CD4-positive, CD25-positive, alpha-beta regulatory T cell (primary cell): Measurements from ENCODE around the gene NME5. TPM values are rescaled to one million over a fixed set of nuclear protein-coding genes. Genes with fewer than 3 reads are reported as not detected.

Source experiments
- ATAC-seq, 2 donors: fragments of 150-1000 bp; cut with Tn5 transposase; one replicate each; pipeline ENCODE4 v1.10.0; 2021; ENCODE audit warnings: low read depth in 2 of 2, moderate number of reproducible peaks in 2 of 2, moderate library complexity in 1 of 2
- DNase-seq, 3 donors: peaks; one replicate each; pipeline versions ENCODE4 v3.0.0 to v3.0.0-alpha.2; 2012 to 2022; ENCODE audit warnings: mixed read lengths in 1 of 3
- H3K27ac ChIP-seq: one replicate; pipeline ENCODE4 v1.7.0; 2013; ENCODE audit warnings: mild to moderate bottlenecking, low read length; ENCODE audit not compliant: insufficient read depth, poor library complexity, severe bottlenecking
- H3K27me3 ChIP-seq: one replicate; pipeline ENCODE4 v1.7.0; 2013; ENCODE audit warnings: low read length; ENCODE audit not compliant: control insufficient read depth, insufficient read depth
- H3K36me3 ChIP-seq: one replicate; pipeline ENCODE4 v1.7.0; 2013; ENCODE audit warnings: mild to moderate bottlenecking, low read length, moderate library complexity; ENCODE audit not compliant: control insufficient read depth, insufficient read depth
- H3K4me1 ChIP-seq: 2 replicates; pipeline ENCODE4 v1.7.0; 2013; ENCODE audit warnings: mild to moderate bottlenecking, low read length; ENCODE audit not compliant: insufficient read depth, control insufficient read depth, poor library complexity, severe bottlenecking
- H3K4me3 ChIP-seq: one replicate; pipeline ENCODE4 v1.7.0; 2013; ENCODE audit warnings: low read depth, mild to moderate bottlenecking, low read length, moderate library complexity
- H3K9me3 ChIP-seq, 2 experiments: 1 replicate in 1 of 2; 2 replicates in 1 of 2; pipeline ENCODE4 v1.7.0; 2013; ENCODE audit warnings: low read length in 2 of 2, mild to moderate bottlenecking in 1 of 2, moderate library complexity in 1 of 2; ENCODE audit not compliant: control insufficient read depth in 2 of 2
- H3K27ac Mint-ChIP-seq, 3 donors: one replicate each; pipeline ENCODE4 v1.8.0; 2020 to 2022; ENCODE audit warnings: mild to moderate bottlenecking in 3 of 3, mixed read lengths in 3 of 3, moderate library complexity in 2 of 3
- H3K27me3 Mint-ChIP-seq: one replicate; pipeline ENCODE4 v1.8.0; 2022; ENCODE audit warnings: mild to moderate bottlenecking, mixed read lengths
- H3K36me3 Mint-ChIP-seq: one replicate; pipeline ENCODE4 v1.8.0; 2020; ENCODE audit warnings: mixed read lengths
- H3K4me1 Mint-ChIP-seq, 4 donors: one replicate each; pipeline ENCODE4 v1.8.0; 2020 to 2022; ENCODE audit warnings: mixed read lengths in 4 of 4, mild to moderate bottlenecking in 1 of 4
- H3K4me3 Mint-ChIP-seq, 4 donors: one replicate each; pipeline ENCODE4 v1.8.0; 2020 to 2022; ENCODE audit warnings: mild to moderate bottlenecking in 4 of 4, mixed read lengths in 4 of 4, moderate library complexity in 3 of 4
- H3K9me3 Mint-ChIP-seq, 7 donors: one replicate each; pipeline ENCODE4 v1.8.0; 2020 to 2022; ENCODE audit warnings: mixed read lengths in 7 of 7, mild to moderate bottlenecking in 3 of 7, moderate library complexity in 2 of 7
- polyA plus RNA-seq, 4 donors: library from polyadenylated mRNA; unstranded; fragments of 300-500 nt; fragmentation: Illumina TruSeq; gene quantifications; one replicate each; pipeline ENCODE4 v1.2.3, GENCODE V29; 2021
- total RNA-seq: library from RNA; stranded (reverse); gene quantifications from one replicate; pipeline ENCODE4 v1.2.3, GENCODE V29; 2022

The NME5 gene
- total and polyA plus RNA-seq, 5 donors from 2014 or later, result not detected

GRCh38 chr5:138095100-138095907 lies 43.9 kb downstream of the NME5 start:
- Mint-ChIP-seq H3K27ac (peak overlapping the region in 1 of 3 donors; percentile 61), H3K27me3 (peaks cover 24% of the 10 kb centered on the region), H3K4me1 (peaks cover 0 to 20% (median 2%) of the 10 kb centered on the region in 4 donors), H3K9me3 (no peaks in the 10 kb centered on the region), H3K36me3 (no peaks in the 10 kb centered on the region), H3K4me3 (no peak overlapping the region)
- Histone ChIP-seq H3K9me3 (no peaks in the 10 kb centered on the region), H3K4me1 (no peaks in the 10 kb centered on the region), H3K27me3 (peaks cover 3% of the 10 kb centered on the region), H3K36me3 (no peaks in the 10 kb centered on the region), H3K27ac (no peak overlapping the region), H3K4me3 (no peak overlapping the region)
- ATAC-seq (no peak), DNase-seq (no peak)

- H3K9me3 Mint-ChIP-seq, result no peaks in the 10 kb centered on the region
- no peaks in the 10 kb centered on the region for H3K36me3 Mint-ChIP-seq
- Histone ChIP-seq H3K27me3 (peaks cover 3% of the 10 kb centered on the region), H3K4me1 (no peaks in the 10 kb centered on the region), H3K36me3 (no peaks in the 10 kb centered on the region), H3K9me3 (no peaks in the 10 kb centered on the region), H3K4me3 (no peak overlapping the region), H3K27ac (no peak overlapping the region)
- H3K4me3 Mint-ChIP-seq, result no peak overlapping the region
- peaks cover 34% of the 10 kb centered on the region for H3K27me3 Mint-ChIP-seq
- H3K27ac Mint-ChIP-seq, result peak overlapping the region in 2 of 3 donors; percentile 7 to 33
- ATAC-seq (no peak), DNase-seq (no peak)
- H3K4me1 Mint-ChIP-seq, result peaks cover 0 to 20% (median 2%) of the 10 kb centered on the region in 4 donors
Measured at GRCh38 chr5:138093036-138093435, 46.2 kb downstream of the NME5 start.

DNA sequence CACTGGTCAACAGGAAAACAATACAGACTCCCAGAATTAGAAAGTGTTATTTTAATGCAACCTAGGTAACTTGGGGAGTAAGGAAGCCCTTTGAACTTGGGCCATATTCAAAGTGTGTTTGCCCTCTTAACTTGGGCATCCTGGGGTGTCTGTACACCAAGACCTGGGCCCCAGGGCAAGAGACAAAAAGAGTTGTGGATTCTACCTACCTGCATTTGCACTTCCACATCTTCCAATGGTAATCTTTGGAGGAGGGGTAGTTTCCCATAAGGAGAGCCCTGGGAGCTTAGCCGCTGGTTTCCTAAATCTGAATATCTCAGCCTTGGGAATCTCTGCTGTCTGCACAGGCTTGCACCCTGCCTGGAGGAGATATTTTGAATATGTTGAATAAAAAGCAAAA lies 46.9 kb downstream of the NME5 start:
- H3K27me3 Mint-ChIP-seq, result peaks cover 34% of the 10 kb centered on the region
- no peak for DNase-seq
- Histone ChIP-seq H3K4me3 (no peak overlapping the region), H3K36me3 (no peaks in the 10 kb centered on the region), H3K27me3 (peaks cover 3% of the 10 kb centered on the region), H3K27ac (no peak overlapping the region), H3K9me3 (no peaks in the 10 kb centered on the region), H3K4me1 (no peaks in the 10 kb centered on the region)
- H3K4me3 Mint-ChIP-seq, result no peak overlapping the region
- no peak overlapping the region for H3K27ac Mint-ChIP-seq
- no peak for ATAC-seq
- H3K4me1 Mint-ChIP-seq, result peaks cover 0 to 20% (median 2%) of the 10 kb centered on the region in 4 donors
- H3K9me3 Mint-ChIP-seq, result no peaks in the 10 kb centered on the region
- H3K36me3 Mint-ChIP-seq, result no peaks in the 10 kb centered on the region

- no peak overlapping the region for H3K4me3 ChIP-seq
- no peaks in the 10 kb centered on the region for H3K36me3 ChIP-seq
- no peak overlapping the region for H3K27ac ChIP-seq
- Mint-ChIP-seq H3K9me3 (no peaks in the 10 kb centered on the region), H3K27me3 (peaks cover 34% of the 10 kb centered on the region), H3K4me3 (no peak overlapping the region), H3K4me1 (peaks cover 0 to 20% (median 2%) of the 10 kb centered on the region in 4 donors), H3K27ac (no peak overlapping the region), H3K36me3 (no peaks in the 10 kb centered on the region)
- DNase-seq (no peak), ATAC-seq (no peak)
- no peaks in the 10 kb centered on the region for H3K9me3 ChIP-seq
- no peaks in the 10 kb centered on the region for H3K4me1 ChIP-seq
- H3K27me3 ChIP-seq, result peaks cover 3% of the 10 kb centered on the region
Measured at GRCh38 chr5:138091685-138092084, 47.5 kb downstream of the NME5 start.

DNA sequence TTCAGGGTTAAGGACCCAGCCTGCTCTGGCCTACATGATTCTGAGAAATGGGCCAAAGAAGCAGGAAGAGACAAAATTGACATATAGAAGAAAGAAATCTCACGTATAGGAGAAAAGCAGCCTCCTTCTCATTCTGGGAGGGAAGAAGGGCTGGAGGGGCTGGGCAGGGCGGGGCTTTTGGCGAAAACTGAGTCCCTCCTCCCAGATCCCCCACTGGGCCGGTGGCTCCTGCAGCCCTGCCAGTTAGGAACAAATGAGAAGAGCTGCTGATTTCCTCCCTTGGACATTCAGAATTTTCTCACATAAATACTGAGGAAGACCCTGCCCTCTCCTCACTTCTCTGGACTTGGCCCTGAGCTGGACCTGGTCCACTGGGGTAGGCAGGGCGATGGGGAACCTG lies 55.5 kb downstream of the NME5 start, which contains the start of gene WNT8A:
Gene WNT8A (plus strand): TSS at position 332 of the 400 bp plus-strand sequence. CDS start 95 bp downstream, outside the sequence.
- Mint-ChIP-seq H3K27ac (peak within 1 kb of the TSS in 1 of 3 donors; percentile 51), H3K4me1 (peaks cover 3 to 17% (median 8%) of the 10 kb centered on the region in 4 donors), H3K4me3 (no peak within 1 kb of the TSS), H3K9me3 (no peaks in the 10 kb centered on the region), H3K36me3 (no peaks in the 10 kb centered on the region), H3K27me3 (peaks cover 9% of the 10 kb centered on the region)
- no peaks in the 10 kb centered on the region for H3K9me3 ChIP-seq
- DNase-seq, result no peak
- no peak within 1 kb of the TSS for H3K4me3 ChIP-seq
- ATAC-seq, result no peak
- H3K4me1 ChIP-seq, result peaks cover 12% of the 10 kb centered on the region
- H3K36me3 ChIP-seq, result no peaks in the 10 kb centered on the region
- no peak within 1 kb of the TSS for H3K27ac ChIP-seq
- H3K27me3 ChIP-seq, result no peaks in the 10 kb centered on the region

DNA sequence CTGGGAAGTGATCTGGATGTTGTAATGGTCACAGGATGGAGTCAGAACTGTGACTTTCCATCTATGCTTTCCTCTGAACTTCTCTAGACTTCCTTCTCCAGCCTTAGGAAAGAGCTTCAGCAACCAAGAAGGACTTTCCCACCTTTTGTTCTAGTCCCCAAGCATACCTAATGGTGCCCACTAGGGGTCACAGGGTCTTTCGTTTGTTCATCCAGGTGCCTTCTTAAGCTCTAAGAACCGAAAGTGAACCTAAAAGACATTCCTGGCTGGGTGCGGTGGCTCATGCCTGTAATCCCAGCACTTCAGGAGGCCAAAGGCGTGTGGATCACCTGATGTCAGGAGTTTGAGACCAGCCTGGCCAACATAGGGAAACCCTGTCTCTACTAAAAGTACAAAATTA lies 57.2 kb downstream of the NME5 start:
- peaks cover 12% of the 10 kb centered on the region for H3K27me3 Mint-ChIP-seq
- H3K9me3 ChIP-seq, result no peaks in the 10 kb centered on the region
- H3K27me3 ChIP-seq, result no peaks in the 10 kb centered on the region
- no peaks in the 10 kb centered on the region for H3K36me3 ChIP-seq
- peak overlapping the region in 1 of 3 donors; percentile 74 for H3K27ac Mint-ChIP-seq
- no peak overlapping the region for H3K27ac ChIP-seq
- H3K4me1 Mint-ChIP-seq, result peaks cover 3 to 17% (median 8%) of the 10 kb centered on the region in 4 donors
- H3K4me3 Mint-ChIP-seq, result peak overlapping the region in 2 of 4 donors; percentile 65 to 83
- no peaks in the 10 kb centered on the region for H3K9me3 Mint-ChIP-seq
- DNase-seq (no peak), ATAC-seq (no peak)
- peaks cover 12% of the 10 kb centered on the region for H3K4me1 ChIP-seq
- no peaks in the 10 kb centered on the region for H3K36me3 Mint-ChIP-seq
- no peak overlapping the region for H3K4me3 ChIP-seq

GRCh38 chr5:138078006-138078643 lies 61.1 kb downstream of the NME5 start:
- no peak overlapping the region for H3K27ac ChIP-seq
- Mint-ChIP-seq H3K4me3 (no peak overlapping the region), H3K36me3 (no peaks in the 10 kb centered on the region), H3K4me1 (peaks cover 3 to 17% (median 8%) of the 10 kb centered on the region in 4 donors), H3K9me3 (no peaks in the 10 kb centered on the region), H3K27ac (no peak overlapping the region), H3K27me3 (peaks cover 7% of the 10 kb centered on the region)
- peaks cover 12% of the 10 kb centered on the region for H3K4me1 ChIP-seq
- no peak for ATAC-seq
- no peaks in the 10 kb centered on the region for H3K36me3 ChIP-seq
- no peak for DNase-seq
- H3K27me3 ChIP-seq, result no peaks in the 10 kb centered on the region
- no peak overlapping the region for H3K4me3 ChIP-seq
- H3K9me3 ChIP-seq, result no peaks in the 10 kb centered on the region
